GM12801 (cell line): Measurements from ENCODE around the gene ADH4.

Source experiments
- CTCF ChIP-seq: IDR thresholded peaks from one replicate; pipeline ENCODE4 v1.5.1; 2011; ENCODE audit warnings: control low read depth; ENCODE audit not compliant: insufficient read length; ENCODE audit errors: extremely low read depth

The ADH4 gene

GRCh38 chr4:99074816-99075215, 69.3 kb downstream of the ADH4 start:
- no peak for TF ChIP-seq CTCF
